ENCODE data around the gene LUC7L3.

LUC7L3 gene

GRCh38 chr17:50767030-50767429, 47.6 kb downstream of the LUC7L3 start:
- FAIRE-seq: no peak
- DNase-seq (ENCODE audit: insufficient read length, low spot score): no peak
- TF ChIP-seq POLR2A (IDR thresholded peaks at IDR 0.05; ENCODE audit: low read depth, low read length): no peak

GRCh38 chr17:50767446-50767845, 48.0 kb downstream of the LUC7L3 start, which contains the start of gene ANKRD40CL:
TSS of gene ANKRD40CL (minus strand) at chr17:50767518. CDS start at chr17:50766913, 605 bp downstream.
- TF ChIP-seq POLR2A (IDR thresholded peaks at IDR 0.05; ENCODE audit: low read depth, low read length): no peak
- DNase-seq (ENCODE audit: insufficient read length, low spot score) (no peak), FAIRE-seq (no peak)

GRCh38 chr17:50768346-50768761, 49.0 kb downstream of the LUC7L3 start:
- FAIRE-seq (no peak), DNase-seq (ENCODE audit: insufficient read length, low spot score) (no peak)
- no peak for TF ChIP-seq POLR2A (IDR thresholded peaks at IDR 0.05; ENCODE audit: low read depth, low read length)

GRCh38 chr17:50769884-50770283, 50.5 kb downstream of the LUC7L3 start:
- no peak for TF ChIP-seq POLR2A (IDR thresholded peaks at IDR 0.05; ENCODE audit: low read depth, low read length)
- DNase-seq (ENCODE audit: insufficient read length, low spot score) (no peak), FAIRE-seq (no peak)

DNA sequence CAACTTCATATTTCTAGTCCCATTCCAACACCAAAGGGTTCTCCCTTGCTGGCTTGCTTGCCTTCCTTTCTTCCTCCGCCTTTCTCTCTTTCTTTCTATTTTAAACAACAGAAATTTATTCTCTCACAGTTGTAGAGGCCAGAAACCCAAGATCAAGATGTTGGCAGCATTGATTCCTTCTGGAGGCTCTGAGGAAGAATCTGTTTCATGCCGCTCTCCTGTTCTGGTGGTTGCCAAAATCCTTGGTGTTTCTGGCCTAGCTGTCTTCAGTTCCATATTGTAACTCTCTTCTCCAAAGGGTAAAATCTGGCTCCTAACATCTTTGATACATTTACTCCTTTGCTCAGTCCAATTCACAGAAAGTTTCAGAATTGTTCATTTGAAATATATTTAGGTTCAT, 50.9 kb downstream of the LUC7L3 start:
- FAIRE-seq (no peak), DNase-seq (ENCODE audit: insufficient read length, low spot score) (no peak)
- TF ChIP-seq POLR2A (IDR thresholded peaks at IDR 0.05; ENCODE audit: low read depth, low read length): no peak

DNA sequence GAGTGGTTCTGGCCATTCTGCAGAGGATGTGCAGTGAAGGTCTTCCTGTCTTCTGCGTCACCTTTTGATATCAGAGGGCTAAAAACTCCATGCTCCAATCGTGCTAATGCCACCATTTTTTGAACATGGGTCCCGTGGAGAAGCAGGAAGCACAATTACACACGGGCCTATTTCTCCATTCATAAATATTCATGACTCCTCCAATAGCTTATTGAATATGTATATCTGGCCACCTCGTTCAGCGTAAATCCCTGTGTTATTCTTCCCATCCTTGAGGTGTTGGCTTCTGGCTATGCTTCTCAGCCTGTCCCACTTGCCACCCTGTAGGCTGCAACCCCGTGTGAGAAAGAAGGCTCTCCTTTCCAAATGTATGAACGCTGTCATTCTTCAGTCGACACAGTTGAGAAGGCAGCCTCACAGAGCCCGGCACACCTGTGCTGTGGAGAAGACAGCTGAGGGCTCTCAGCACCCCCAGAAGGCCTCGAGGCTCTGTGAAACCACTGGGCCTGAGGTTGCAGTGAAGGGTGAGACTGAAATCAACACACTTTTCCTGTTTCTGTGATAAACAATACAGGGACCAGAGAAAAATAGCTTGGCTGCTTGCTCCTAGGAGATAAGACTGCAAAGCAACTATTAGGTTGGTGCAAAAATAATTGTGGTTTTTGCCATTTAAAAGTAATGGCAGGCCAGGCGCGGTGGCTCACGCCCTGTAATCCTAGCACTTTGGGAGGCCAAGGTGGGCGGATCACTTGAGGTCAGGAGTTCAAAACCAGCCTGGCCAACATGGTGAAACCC, 52.8 kb downstream of the LUC7L3 start:
- FAIRE-seq: no peak
- no peak for DNase-seq (ENCODE audit: insufficient read length, low spot score)
- TF ChIP-seq POLR2A (IDR thresholded peaks at IDR 0.05; ENCODE audit: low read depth, low read length): no peak

- FAIRE-seq (no peak), DNase-seq (ENCODE audit: insufficient read length, low spot score) (no peak)
- no peak for TF ChIP-seq POLR2A (IDR thresholded peaks at IDR 0.05; ENCODE audit: low read depth, low read length)
Measured at GRCh38 chr17:50774225-50774803, 54.9 kb downstream of the LUC7L3 start.

DNA sequence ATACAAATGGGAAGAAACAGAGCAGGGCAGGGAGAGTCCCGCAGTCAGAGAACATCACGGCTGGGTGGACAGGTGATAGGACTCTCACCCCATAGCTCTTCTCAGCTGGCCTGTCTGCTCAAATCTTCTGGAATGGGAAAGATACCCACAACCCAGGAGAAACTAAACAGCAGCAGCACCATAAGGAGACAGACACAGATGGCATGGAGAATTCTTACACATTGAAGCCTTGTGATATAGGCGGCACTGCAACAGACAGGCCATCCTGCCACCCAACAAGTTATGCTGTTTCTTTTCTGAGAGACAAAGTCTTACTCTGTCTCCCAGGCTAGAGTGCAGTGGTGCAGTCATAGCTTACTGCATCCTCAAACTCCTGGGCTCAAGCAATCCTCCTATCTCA, 56.5 kb downstream of the LUC7L3 start:
- FAIRE-seq: no peak
- no peak for DNase-seq (ENCODE audit: insufficient read length, low spot score)
- TF ChIP-seq POLR2A (IDR thresholded peaks at IDR 0.05; ENCODE audit: low read depth, low read length): no peak

DNA sequence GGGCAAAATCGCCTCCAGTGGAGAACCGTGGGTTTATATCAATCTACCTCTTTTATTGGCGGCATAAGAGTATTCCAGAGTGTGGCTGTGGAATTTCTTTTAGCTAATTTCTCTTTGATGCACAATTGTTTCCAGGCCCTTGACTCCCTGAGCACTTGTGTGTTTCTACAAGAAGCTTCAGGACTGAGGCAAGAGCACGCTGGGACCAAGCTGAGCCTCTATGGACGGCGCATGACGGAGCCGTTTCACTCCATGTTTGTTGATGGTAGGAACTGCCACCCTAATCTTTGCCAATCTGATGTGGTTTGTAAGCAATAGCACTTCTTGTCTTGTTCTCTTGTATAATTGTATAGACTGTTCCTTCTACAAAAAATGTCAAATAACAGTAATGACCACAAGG, 59.1 kb downstream of the LUC7L3 start:
- TF ChIP-seq POLR2A (IDR thresholded peaks at IDR 0.05; ENCODE audit: low read depth, low read length): no peak
- DNase-seq (ENCODE audit: insufficient read length, low spot score) (no peak), FAIRE-seq (no peak)

DNA sequence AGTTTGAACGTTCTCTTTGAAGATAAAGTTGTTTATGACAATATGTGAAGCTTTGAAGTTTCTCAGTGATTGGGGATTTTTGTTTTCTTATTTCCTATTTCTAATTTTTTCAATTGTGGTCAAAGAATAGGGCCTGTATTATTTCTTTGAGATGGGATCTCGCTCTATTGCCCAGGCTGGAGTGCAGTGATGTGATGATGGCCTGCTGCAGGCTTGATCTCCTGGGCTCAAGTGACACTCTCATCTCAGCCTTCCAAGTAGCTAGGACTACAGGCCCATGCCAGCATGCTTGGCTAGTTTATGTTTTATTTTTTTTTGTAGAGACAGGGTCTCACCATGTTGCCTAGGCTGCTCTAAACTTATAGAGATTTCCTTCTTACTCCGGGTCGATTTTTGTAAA, 59.6 kb downstream of the LUC7L3 start:
- no peak for TF ChIP-seq POLR2A (IDR thresholded peaks at IDR 0.05; ENCODE audit: low read depth, low read length)
- no peak for FAIRE-seq
- DNase-seq (ENCODE audit: insufficient read length, low spot score): no peak

DNA sequence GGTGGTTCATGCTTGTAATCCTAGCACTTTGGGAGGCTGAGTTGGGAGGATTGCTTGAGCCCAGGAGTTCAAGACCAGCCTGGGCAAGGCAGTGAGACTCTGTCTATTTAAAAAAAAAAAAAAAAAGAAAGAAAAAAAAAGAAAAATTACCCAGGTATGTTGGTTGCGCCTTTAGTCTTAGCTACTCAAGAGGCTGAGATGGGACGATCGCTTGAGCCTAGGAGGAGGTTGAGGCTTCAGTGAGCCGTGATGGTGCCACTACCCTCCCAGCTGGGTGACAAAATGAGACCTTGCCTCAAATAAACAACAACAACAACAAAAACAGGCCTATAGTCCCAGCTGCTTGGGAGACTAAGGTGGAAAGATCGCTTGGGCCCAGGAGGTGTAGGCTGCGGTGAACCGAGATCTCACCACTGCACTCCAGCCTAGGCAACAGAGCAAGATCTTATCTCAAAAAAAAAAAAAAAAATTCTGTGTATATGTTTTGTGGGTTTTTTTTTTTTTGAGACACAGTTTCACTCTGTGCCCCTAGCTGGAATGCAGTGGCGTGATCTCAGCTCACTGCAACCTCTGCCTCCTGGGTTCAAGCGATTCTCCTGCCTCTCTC, 60.4 kb downstream of the LUC7L3 start:
- FAIRE-seq (no peak), DNase-seq (ENCODE audit: insufficient read length, low spot score) (no peak)
- TF ChIP-seq POLR2A (IDR thresholded peaks at IDR 0.05; ENCODE audit: low read depth, low read length): no peak

DNA sequence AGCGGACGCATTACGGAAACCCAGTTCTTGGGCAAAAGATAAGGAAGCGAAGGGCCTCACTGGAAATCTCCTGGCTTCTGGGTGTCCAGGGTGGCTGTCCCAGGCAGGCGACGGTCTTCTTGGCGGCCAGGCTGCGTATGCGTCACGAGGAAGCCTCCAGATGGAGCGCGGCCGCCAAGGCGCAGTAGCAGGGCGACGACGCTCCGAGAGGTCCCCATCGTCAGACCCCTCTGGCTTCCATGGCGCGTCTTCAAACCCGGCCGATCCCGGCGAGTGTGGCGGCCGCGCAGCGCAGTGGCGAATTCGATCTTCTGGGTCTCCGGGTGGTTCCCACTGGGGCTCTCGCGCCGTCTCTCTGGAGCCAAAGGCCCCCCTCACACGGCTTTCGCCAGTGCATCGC, 61.8 kb downstream of the LUC7L3 start:
- FAIRE-seq: no peak
- DNase-seq (ENCODE audit: insufficient read length, low spot score): no peak
- TF ChIP-seq POLR2A (IDR thresholded peaks at IDR 0.05; ENCODE audit: low read depth, low read length): no peak

- FAIRE-seq (no peak), DNase-seq (ENCODE audit: insufficient read length, low spot score) (peak; percentile 97)
- no peak for TF ChIP-seq POLR2A (IDR thresholded peaks at IDR 0.05; ENCODE audit: low read depth, low read length)
Measured at GRCh38 chr17:50783193-50783660, 63.8 kb downstream of the LUC7L3 start.

GRCh38 chr17:50783905-50784304, 64.5 kb downstream of the LUC7L3 start:
- FAIRE-seq: no peak
- TF ChIP-seq POLR2A (IDR thresholded peaks at IDR 0.05; ENCODE audit: low read depth, low read length): no peak
- DNase-seq (ENCODE audit: insufficient read length, low spot score): no peak

GRCh38 chr17:50785126-50785525, 65.7 kb downstream of the LUC7L3 start:
- FAIRE-seq (no peak), DNase-seq (ENCODE audit: insufficient read length, low spot score) (no peak)
- TF ChIP-seq POLR2A (IDR thresholded peaks at IDR 0.05; ENCODE audit: low read depth, low read length): no peak
